ENCODE measurements around the gene PTGFRN.

- no peak for TF ChIP-seq POLR2A (IDR thresholded peaks at IDR 0.05)
- TF ChIP-seq, protein P1, sequence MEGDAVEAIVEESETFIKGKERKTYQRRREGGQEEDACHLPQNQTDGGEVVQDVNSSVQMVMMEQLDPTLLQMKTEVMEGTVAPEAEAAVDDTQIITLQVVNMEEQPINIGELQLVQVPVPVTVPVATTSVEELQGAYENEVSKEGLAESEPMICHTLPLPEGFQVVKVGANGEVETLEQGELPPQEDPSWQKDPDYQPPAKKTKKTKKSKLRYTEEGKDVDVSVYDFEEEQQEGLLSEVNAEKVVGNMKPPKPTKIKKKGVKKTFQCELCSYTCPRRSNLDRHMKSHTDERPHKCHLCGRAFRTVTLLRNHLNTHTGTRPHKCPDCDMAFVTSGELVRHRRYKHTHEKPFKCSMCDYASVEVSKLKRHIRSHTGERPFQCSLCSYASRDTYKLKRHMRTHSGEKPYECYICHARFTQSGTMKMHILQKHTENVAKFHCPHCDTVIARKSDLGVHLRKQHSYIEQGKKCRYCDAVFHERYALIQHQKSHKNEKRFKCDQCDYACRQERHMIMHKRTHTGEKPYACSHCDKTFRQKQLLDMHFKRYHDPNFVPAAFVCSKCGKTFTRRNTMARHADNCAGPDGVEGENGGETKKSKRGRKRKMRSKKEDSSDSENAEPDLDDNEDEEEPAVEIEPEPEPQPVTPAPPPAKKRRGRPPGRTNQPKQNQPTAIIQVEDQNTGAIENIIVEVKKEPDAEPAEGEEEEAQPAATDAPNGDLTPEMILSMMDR (IDR thresholded peaks at IDR 0.05), result no peak
Observed at GRCh38 chr1:117000142-117000541, 90.4 kb downstream of the PTGFRN start.

Measured in esophagus squamous epithelium (tissue), 4 donors.